K562 (cell line): ENCODE data around the gene KLK11. TPM values are rescaled to one million over a fixed set of nuclear protein-coding genes. Genes with fewer than 3 reads are reported as not detected.

Experiments
- ASH1L ChIP-seq: fragments of 450-650 bp; IDR thresholded peaks from 2 replicates; pipeline ENCODE4 v1.6.1; 2018; ENCODE audit warnings: borderline replicate concordance, mild to moderate bottlenecking, low read depth; ENCODE audit not compliant: partially characterized antibody
- BRD4 ChIP-seq: fragments of 200-600 bp; sonication (generic); IDR thresholded peaks from 2 replicates; pipeline ENCODE4 v1.6.1; 2017; ENCODE audit warnings: inconsistent platforms
- CBX3 ChIP-seq, 2 experiments: IDR thresholded peaks; 1 replicate in 1 of 2; 2 replicates in 1 of 2; pipeline ENCODE4 v1.6.1; 2012; ENCODE audit warnings: inconsistent platforms in 2 of 2, low read length in 2 of 2, borderline replicate concordance in 1 of 2, control low read depth in 1 of 2
- DIDO1 ChIP-seq: fragments of 450-650 bp; IDR thresholded peaks from 2 replicates; pipeline ENCODE4 v1.6.1; 2016; ENCODE audit warnings: low read depth, missing biosample characterization, missing genetic modification characterization
- EGR1 ChIP-seq: fragments of 450-650 bp; conservative IDR thresholded peaks from 2 replicates; pipeline ENCODE4 v1.6.1; 2017; ENCODE audit warnings: mild to moderate bottlenecking
- EP300 ChIP-seq: IDR thresholded peaks from 2 replicates; pipeline ENCODE4 v1.6.1; 2012; ENCODE audit warnings: low read length, improper control_type of control experiment
- ETV1 ChIP-seq: fragments of 450-650 bp; conservative IDR thresholded peaks from 2 replicates; pipeline ENCODE4 v1.6.1; 2016; ENCODE audit warnings: missing genetic modification characterization, control low read depth, low read depth, missing compliant biosample characterization
- MBD2 ChIP-seq: sonication (generic); IDR thresholded peaks from 2 replicates; pipeline ENCODE4 v1.6.1; 2016; ENCODE audit warnings: low read depth, borderline replicate concordance
- NFRKB ChIP-seq: fragments of 450-650 bp; IDR thresholded peaks from 2 replicates; pipeline ENCODE4 v1.6.1; 2016; ENCODE audit warnings: low read depth
- NFYB ChIP-seq: IDR thresholded peaks from 2 replicates; pipeline ENCODE4 v1.6.1; 2011; ENCODE audit warnings: mild to moderate bottlenecking, moderate library complexity; ENCODE audit not compliant: insufficient read length; ENCODE audit errors: extremely low read depth
- PPARD ChIP-seq: fragments of 250-450 bp; sonication (Bioruptor Pico); IDR thresholded peaks from 2 replicates; pipeline ENCODE4 v1.8.0; 2022; ENCODE audit warnings: inconsistent platforms, mild to moderate bottlenecking, moderate library complexity
- RAD51 ChIP-seq: fragments of 450-650 bp; IDR thresholded peaks from 2 replicates; pipeline ENCODE4 v1.7.1; 2016; ENCODE audit warnings: low read depth, mild to moderate bottlenecking, borderline replicate concordance
- SIN3B ChIP-seq: fragments of 450-650 bp; IDR thresholded peaks from 2 replicates; pipeline ENCODE4 v1.6.1; 2017; ENCODE audit warnings: low read depth, mild to moderate bottlenecking, moderate library complexity
- ZNF507 ChIP-seq: conservative IDR thresholded peaks from 2 replicates; pipeline ENCODE4 v1.6.1; 2017; ENCODE audit warnings: missing genetic modification characterization, missing compliant biosample characterization
- polyA plus RNA-seq, 8 experiments: library from polyadenylated mRNA; depleted of rRNA in 4 of 8; stranded (reverse) in 5 of 8; unstranded in 3 of 8; fragments of >200 nt; fragmentation: Nextera tagmentation in 2 of 8; fragmentation: Illumina TruSeq in 1 of 8; extraction: Ambion mirVana in 2 of 8; extraction: Trizol in 1 of 8; gene quantifications; 2 replicates each; pipeline versions ENCODE4 v1.2.1 to v1.2.3, GENCODE V29; 2011 to 2014; ENCODE audit warnings: inconsistent platforms in 1 of 8, missing spikeins in 1 of 8
- total RNA-seq, 7 experiments: library from RNA; depleted of rRNA in 6 of 7; stranded (reverse); fragments of >200 nt in 6 of 7; fragmentation: Illumina TruSeq in 2 of 7; extraction: Trizol in 2 of 7; gene quantifications; 2 replicates each; pipeline versions ENCODE4 v1.2.1 to v1.2.3, GENCODE V29; 2011 to 2021; ENCODE audit warnings: low replicate concordance in 1 of 7
- TF ChIP-seq, protein P1 (sequence below): fragments of 450-650 bp; IDR thresholded peaks from 2 replicates; pipeline ENCODE4 v1.6.1; 2016; ENCODE audit warnings: mild to moderate bottlenecking, moderate library complexity
- TF ChIP-seq, protein P2 (sequence below): fragments of 450-650 bp; formaldehyde crosslinking; IDR thresholded peaks from 2 replicates; pipeline ENCODE4 v1.4.0; 2020; ENCODE audit warnings: mild to moderate bottlenecking
- TF ChIP-seq, protein P3 (sequence below): sonication (generic); formaldehyde crosslinking; IDR thresholded peaks from 2 replicates; pipeline ENCODE4 v1.5.0; 2020; ENCODE audit warnings: missing genetic modification reagents

KLK11 gene
- total and polyA plus RNA-seq, 9 of the 15 experiments (the other 6 are each of a cell fraction or from before 2014, with no cell fraction given) = not detected

DNA sequence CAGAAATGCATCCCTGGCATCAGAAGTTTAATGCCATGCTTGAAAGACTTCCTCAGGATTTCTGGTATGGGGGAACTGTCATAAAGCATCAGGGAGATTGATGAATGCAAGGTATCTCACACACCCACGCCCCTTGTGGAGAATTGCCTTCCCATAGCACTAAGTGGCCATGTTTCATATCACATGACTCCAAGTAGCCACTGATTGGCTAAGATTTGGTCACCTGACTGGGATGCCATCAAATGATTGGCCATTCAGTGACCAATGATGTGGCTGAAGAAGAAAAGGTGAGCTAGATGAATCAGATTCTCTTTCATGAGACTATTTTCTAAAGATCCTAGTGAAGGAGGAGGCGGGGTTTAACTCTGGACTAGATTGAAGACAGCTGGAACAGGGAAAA lies 32.3 kb downstream of the KLK11 start (continued):
- TF ChIP-seq, protein P1, sequence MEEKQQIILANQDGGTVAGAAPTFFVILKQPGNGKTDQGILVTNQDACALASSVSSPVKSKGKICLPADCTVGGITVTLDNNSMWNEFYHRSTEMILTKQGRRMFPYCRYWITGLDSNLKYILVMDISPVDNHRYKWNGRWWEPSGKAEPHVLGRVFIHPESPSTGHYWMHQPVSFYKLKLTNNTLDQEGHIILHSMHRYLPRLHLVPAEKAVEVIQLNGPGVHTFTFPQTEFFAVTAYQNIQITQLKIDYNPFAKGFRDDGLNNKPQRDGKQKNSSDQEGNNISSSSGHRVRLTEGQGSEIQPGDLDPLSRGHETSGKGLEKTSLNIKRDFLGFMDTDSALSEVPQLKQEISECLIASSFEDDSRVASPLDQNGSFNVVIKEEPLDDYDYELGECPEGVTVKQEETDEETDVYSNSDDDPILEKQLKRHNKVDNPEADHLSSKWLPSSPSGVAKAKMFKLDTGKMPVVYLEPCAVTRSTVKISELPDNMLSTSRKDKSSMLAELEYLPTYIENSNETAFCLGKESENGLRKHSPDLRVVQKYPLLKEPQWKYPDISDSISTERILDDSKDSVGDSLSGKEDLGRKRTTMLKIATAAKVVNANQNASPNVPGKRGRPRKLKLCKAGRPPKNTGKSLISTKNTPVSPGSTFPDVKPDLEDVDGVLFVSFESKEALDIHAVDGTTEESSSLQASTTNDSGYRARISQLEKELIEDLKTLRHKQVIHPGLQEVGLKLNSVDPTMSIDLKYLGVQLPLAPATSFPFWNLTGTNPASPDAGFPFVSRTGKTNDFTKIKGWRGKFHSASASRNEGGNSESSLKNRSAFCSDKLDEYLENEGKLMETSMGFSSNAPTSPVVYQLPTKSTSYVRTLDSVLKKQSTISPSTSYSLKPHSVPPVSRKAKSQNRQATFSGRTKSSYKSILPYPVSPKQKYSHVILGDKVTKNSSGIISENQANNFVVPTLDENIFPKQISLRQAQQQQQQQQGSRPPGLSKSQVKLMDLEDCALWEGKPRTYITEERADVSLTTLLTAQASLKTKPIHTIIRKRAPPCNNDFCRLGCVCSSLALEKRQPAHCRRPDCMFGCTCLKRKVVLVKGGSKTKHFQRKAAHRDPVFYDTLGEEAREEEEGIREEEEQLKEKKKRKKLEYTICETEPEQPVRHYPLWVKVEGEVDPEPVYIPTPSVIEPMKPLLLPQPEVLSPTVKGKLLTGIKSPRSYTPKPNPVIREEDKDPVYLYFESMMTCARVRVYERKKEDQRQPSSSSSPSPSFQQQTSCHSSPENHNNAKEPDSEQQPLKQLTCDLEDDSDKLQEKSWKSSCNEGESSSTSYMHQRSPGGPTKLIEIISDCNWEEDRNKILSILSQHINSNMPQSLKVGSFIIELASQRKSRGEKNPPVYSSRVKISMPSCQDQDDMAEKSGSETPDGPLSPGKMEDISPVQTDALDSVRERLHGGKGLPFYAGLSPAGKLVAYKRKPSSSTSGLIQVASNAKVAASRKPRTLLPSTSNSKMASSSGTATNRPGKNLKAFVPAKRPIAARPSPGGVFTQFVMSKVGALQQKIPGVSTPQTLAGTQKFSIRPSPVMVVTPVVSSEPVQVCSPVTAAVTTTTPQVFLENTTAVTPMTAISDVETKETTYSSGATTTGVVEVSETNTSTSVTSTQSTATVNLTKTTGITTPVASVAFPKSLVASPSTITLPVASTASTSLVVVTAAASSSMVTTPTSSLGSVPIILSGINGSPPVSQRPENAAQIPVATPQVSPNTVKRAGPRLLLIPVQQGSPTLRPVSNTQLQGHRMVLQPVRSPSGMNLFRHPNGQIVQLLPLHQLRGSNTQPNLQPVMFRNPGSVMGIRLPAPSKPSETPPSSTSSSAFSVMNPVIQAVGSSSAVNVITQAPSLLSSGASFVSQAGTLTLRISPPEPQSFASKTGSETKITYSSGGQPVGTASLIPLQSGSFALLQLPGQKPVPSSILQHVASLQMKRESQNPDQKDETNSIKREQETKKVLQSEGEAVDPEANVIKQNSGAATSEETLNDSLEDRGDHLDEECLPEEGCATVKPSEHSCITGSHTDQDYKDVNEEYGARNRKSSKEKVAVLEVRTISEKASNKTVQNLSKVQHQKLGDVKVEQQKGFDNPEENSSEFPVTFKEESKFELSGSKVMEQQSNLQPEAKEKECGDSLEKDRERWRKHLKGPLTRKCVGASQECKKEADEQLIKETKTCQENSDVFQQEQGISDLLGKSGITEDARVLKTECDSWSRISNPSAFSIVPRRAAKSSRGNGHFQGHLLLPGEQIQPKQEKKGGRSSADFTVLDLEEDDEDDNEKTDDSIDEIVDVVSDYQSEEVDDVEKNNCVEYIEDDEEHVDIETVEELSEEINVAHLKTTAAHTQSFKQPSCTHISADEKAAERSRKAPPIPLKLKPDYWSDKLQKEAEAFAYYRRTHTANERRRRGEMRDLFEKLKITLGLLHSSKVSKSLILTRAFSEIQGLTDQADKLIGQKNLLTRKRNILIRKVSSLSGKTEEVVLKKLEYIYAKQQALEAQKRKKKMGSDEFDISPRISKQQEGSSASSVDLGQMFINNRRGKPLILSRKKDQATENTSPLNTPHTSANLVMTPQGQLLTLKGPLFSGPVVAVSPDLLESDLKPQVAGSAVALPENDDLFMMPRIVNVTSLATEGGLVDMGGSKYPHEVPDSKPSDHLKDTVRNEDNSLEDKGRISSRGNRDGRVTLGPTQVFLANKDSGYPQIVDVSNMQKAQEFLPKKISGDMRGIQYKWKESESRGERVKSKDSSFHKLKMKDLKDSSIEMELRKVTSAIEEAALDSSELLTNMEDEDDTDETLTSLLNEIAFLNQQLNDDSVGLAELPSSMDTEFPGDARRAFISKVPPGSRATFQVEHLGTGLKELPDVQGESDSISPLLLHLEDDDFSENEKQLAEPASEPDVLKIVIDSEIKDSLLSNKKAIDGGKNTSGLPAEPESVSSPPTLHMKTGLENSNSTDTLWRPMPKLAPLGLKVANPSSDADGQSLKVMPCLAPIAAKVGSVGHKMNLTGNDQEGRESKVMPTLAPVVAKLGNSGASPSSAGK = peak; percentile 46
- TF ChIP-seq SIN3B = 0 out of 2 replicates have a peak, but pooled peaks have one; percentile 12
- no peak for TF ChIP-seq ETV1 (tag)
- TF ChIP-seq PPARD = no peak
- TF ChIP-seq, protein P2, sequence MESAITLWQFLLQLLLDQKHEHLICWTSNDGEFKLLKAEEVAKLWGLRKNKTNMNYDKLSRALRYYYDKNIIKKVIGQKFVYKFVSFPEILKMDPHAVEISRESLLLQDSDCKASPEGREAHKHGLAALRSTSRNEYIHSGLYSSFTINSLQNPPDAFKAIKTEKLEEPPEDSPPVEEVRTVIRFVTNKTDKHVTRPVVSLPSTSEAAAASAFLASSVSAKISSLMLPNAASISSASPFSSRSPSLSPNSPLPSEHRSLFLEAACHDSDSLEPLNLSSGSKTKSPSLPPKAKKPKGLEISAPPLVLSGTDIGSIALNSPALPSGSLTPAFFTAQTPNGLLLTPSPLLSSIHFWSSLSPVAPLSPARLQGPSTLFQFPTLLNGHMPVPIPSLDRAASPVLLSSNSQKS (CRISPR knock-in tag) = no peak
- peak; percentile 96 for TF ChIP-seq RAD51
- peak; percentile 52; the same call in 1 of the 2 replicates for TF ChIP-seq MBD2
- TF ChIP-seq ZNF507 (tag) = no peak
- TF ChIP-seq, protein P3, sequence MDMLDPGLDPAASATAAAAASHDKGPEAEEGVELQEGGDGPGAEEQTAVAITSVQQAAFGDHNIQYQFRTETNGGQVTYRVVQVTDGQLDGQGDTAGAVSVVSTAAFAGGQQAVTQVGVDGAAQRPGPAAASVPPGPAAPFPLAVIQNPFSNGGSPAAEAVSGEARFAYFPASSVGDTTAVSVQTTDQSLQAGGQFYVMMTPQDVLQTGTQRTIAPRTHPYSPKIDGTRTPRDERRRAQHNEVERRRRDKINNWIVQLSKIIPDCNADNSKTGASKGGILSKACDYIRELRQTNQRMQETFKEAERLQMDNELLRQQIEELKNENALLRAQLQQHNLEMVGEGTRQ (CRISPR knock-in tag) = peak; percentile 94
- TF ChIP-seq EP300 = no peak
- no peak for TF ChIP-seq BRD4
- peak; percentile 69 for TF ChIP-seq NFYB
- peak; percentile 84; the same call in 1 of the 2 replicates for TF ChIP-seq DIDO1 (tag)
- peak in 1 of 2 experiments; percentile 96; a peak in 2 of 3 replicates for TF ChIP-seq CBX3 (IDR thresholded peaks at IDR 0.05; ENCODE audit: borderline replicate concordance in 1 of 2, low read length in 2 of 2)
- TF ChIP-seq NFRKB = no peak
- peak; percentile 76 for TF ChIP-seq ASH1L
- peak; percentile 56 for TF ChIP-seq EGR1
